ENCODE results near the gene TBCE.

Gene TBCE

GRCh38 chr1:235367000-235367908 is at the start of gene TBCE:
TSS of gene TBCE (plus strand) at chr1:235367427. CDS start at chr1:235380050, 12,623 bp downstream.
- DNase-seq, result peak; percentile 93

GRCh38 chr1:235319255-235319654 is 48.0 kb upstream of the TBCE start:
- no peak for DNase-seq

- DNase-seq, result no peak
Measured at GRCh38 chr1:235320521-235321179, 46.6 kb upstream of the TBCE start.

GRCh38 chr1:235324296-235324695 is 42.9 kb upstream of the TBCE start:
- no peak for DNase-seq

GRCh38 chr1:235325139-235325538 is 42.1 kb upstream of the TBCE start:
- DNase-seq, result no peak

- no peak for DNase-seq
Measured at GRCh38 chr1:235325854-235326253, 41.4 kb upstream of the TBCE start.

- peak; percentile 46 for DNase-seq
Measured at GRCh38 chr1:235326719-235327558, 40.3 kb upstream of the TBCE start.

- DNase-seq, result no peak
Measured at GRCh38 chr1:235327559-235328270, 39.5 kb upstream of the TBCE start, which contains the start of gene ARID4B. TSS of gene ARID4B (minus strand) at chr1:235328179. CDS start at chr1:235326919, 1,260 bp downstream.

- DNase-seq, result peak; percentile 100
Measured at GRCh38 chr1:235328271-235329138, 38.7 kb upstream of the TBCE start, which contains the start of gene GGPS1. TSS of gene GGPS1 (plus strand) at chr1:235328570. CDS start at chr1:235335265, 6,695 bp downstream.

- no peak for DNase-seq
Measured at GRCh38 chr1:235329139-235329902, 37.9 kb upstream of the TBCE start.

- DNase-seq, result no peak
Measured at GRCh38 chr1:235330918-235331285, 36.3 kb upstream of the TBCE start.

- no peak for DNase-seq
Measured at GRCh38 chr1:235331401-235331800, 35.8 kb upstream of the TBCE start.

- no peak for DNase-seq
Measured at GRCh38 chr1:235336903-235337302, 30.3 kb upstream of the TBCE start.

- DNase-seq, result no peak
Measured at GRCh38 chr1:235339746-235340145, 27.5 kb upstream of the TBCE start.

GRCh38 chr1:235341334-235341733 is 25.9 kb upstream of the TBCE start:
- no peak for DNase-seq

- DNase-seq, result no peak
Measured at GRCh38 chr1:235342039-235342438, 25.2 kb upstream of the TBCE start.

GRCh38 chr1:235342471-235342870 is 24.8 kb upstream of the TBCE start:
- no peak for DNase-seq

- DNase-seq, result no peak
Measured at GRCh38 chr1:235343726-235344125, 23.5 kb upstream of the TBCE start.

GRCh38 chr1:235351441-235351840 is 15.8 kb upstream of the TBCE start:
- DNase-seq, result no peak

GRCh38 chr1:235351898-235352297 is 15.3 kb upstream of the TBCE start:
- no peak for DNase-seq
